ENCODE results near the gene CPN1.
A peak's percentile ranks its signal among the peaks of the same experiment; 100 is the strongest.
"Not testable (repeated sequence)": the region's sequence is repeated elsewhere in the genome, so short reads cannot be mapped to it uniquely, and the experiment has no call there.

The CPN1 gene

GRCh38 chr10:100022403-100022802, 59.3 kb downstream of the CPN1 start:
- no peak for DNase-seq (ENCODE audit: low read depth)

- DNase-seq (ENCODE audit: low read depth), result no peak
Measured at GRCh38 chr10:100021322-100021721, 60.3 kb downstream of the CPN1 start.

- no peak for DNase-seq (ENCODE audit: low read depth)
Measured at GRCh38 chr10:100020886-100021253, 60.8 kb downstream of the CPN1 start.

GRCh38 chr10:100020142-100020885, 61.4 kb downstream of the CPN1 start:
- no peak for DNase-seq (ENCODE audit: low read depth)

- no peak for DNase-seq (ENCODE audit: low read depth)
Measured at GRCh38 chr10:100019787-100020141, 61.9 kb downstream of the CPN1 start.

- DNase-seq (ENCODE audit: low read depth), result no peak
Measured at GRCh38 chr10:100014071-100014762, 67.5 kb downstream of the CPN1 start.

- DNase-seq (ENCODE audit: low read depth), result no peak
Measured at GRCh38 chr10:100013621-100014020, 68.0 kb downstream of the CPN1 start.

- not testable (repeated sequence) for DNase-seq (ENCODE audit: low read depth)
Measured at GRCh38 chr10:100011906-100012305, 69.8 kb downstream of the CPN1 start.

GRCh38 chr10:100009793-100010676, 71.6 kb downstream of the CPN1 start, which contains the start of gene DNMBP:
Gene DNMBP (minus strand): TSS chr10:100009947. CDS start chr10:99972124, 37,823 bp downstream.
- DNase-seq (ENCODE audit: low read depth), result no peak

- no peak for DNase-seq (ENCODE audit: low read depth)
Measured at GRCh38 chr10:100009283-100009792, 72.3 kb downstream of the CPN1 start.

GRCh38 chr10:100008708-100009282, 72.9 kb downstream of the CPN1 start:
- DNase-seq (ENCODE audit: low read depth), result no peak

GRCh38 chr10:100008142-100008522, 73.5 kb downstream of the CPN1 start:
- no peak for DNase-seq (ENCODE audit: low read depth)

GRCh38 chr10:100007231-100008141, 74.2 kb downstream of the CPN1 start:
- DNase-seq (ENCODE audit: low read depth), result no peak

- DNase-seq (ENCODE audit: low read depth), result peak; percentile 92
Measured at GRCh38 chr10:100006243-100006886, 75.3 kb downstream of the CPN1 start.

GRCh38 chr10:100004805-100005510, 76.7 kb downstream of the CPN1 start:
- DNase-seq (ENCODE audit: low read depth), result no peak

GRCh38 chr10:100000109-100000644, 81.5 kb downstream of the CPN1 start:
- DNase-seq (ENCODE audit: low read depth), result no peak

GRCh38 chr10:99999319-100000108, 82.2 kb downstream of the CPN1 start:
- no peak for DNase-seq (ENCODE audit: low read depth)

GRCh38 chr10:99998889-99999288, 82.8 kb downstream of the CPN1 start:
- no peak for DNase-seq (ENCODE audit: low read depth)

Data from GM04503 (cell line).